OCI-LY3 (cell line): ENCODE measurements around the gene LEMD1.

ENCODE experiments used
- EZH2phosphoT487 ChIP-seq: fragments of 200-600 bp; shearing (Covaris generic); IDR thresholded peaks from 2 replicates; pipeline ENCODE4 v1.6.1; 2018; ENCODE audit warnings: antibody characterized with exemption, mixed run types, low read depth
- TF ChIP-seq, protein P1 (sequence below): fragments of 200-600, 300-600 bp; sonication (generic); IDR thresholded peaks from 2 replicates; pipeline ENCODE4 v1.5.1; 2014; ENCODE audit warnings: antibody characterized with exemption, low read length, low read depth

DNA sequence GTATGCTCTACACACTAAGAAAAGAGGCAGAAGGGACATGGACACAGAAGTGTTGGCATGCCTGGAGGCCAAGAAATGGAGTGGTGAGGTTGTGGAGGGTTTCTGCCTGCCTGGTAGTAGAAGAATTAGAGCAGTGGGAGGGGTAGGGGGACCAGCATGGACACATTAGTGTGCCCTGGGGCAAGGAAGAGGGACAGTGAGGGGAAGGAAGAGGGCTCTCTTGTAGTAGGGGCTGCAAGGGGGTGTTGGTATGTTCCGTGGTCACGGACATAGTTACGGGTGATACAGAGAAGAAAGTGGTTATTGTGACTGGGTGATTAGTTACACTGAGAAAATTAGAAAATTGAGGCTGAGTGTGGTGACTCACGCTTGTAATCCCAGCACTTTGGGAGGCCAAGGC lies 23.3 kb downstream of the LEMD1 start:
- TF ChIP-seq, protein P1, sequence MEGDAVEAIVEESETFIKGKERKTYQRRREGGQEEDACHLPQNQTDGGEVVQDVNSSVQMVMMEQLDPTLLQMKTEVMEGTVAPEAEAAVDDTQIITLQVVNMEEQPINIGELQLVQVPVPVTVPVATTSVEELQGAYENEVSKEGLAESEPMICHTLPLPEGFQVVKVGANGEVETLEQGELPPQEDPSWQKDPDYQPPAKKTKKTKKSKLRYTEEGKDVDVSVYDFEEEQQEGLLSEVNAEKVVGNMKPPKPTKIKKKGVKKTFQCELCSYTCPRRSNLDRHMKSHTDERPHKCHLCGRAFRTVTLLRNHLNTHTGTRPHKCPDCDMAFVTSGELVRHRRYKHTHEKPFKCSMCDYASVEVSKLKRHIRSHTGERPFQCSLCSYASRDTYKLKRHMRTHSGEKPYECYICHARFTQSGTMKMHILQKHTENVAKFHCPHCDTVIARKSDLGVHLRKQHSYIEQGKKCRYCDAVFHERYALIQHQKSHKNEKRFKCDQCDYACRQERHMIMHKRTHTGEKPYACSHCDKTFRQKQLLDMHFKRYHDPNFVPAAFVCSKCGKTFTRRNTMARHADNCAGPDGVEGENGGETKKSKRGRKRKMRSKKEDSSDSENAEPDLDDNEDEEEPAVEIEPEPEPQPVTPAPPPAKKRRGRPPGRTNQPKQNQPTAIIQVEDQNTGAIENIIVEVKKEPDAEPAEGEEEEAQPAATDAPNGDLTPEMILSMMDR: no peak
- no peak for TF ChIP-seq EZH2phosphoT487
